ENCODE results near the gene RAP1GAP2.
"Not testable (repeated sequence)": the region's sequence is repeated elsewhere in the genome, so short reads cannot be mapped to it uniquely, and the experiment has no call there.

Gene RAP1GAP2

DNA sequence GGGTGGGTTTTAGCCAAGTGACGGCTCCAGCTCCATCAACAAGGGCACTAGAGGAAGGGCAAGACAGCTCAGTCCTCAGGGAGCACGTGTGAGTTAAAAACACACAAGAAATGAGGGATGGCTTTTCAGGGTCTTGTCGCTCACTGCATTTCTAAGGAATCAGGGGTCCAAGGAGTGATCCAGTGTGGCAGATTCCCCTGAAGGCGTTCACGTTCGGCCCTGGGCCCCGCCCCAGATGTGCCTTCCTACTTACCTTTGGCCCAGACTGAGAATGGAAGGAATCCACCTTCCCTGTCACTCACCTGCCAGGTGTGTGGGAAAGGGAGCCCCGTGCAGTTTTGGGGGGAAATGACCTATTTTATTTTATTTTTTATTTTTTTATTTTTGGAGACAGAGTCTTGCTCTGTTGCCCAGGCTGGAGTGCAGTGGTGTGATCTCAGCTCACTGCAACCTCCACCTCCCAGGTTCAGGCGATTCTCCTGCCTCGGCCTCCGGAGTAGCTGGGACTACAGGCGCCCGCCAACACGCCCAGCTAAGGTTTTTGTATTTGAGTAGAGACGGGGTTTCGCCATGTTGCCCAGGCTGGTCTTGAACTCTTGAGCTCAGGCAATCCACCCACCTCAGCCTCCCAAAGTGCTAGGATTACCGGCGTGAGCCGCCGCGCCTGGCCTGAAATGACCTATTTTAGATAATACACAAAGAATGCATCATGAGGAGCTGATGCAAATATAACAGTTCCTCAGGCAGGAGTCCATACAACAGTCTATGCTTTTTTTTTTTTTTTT, 195.3 kb downstream of the RAP1GAP2 start:
- not testable (repeated sequence) for DNase-seq (ENCODE audit: extremely low read depth in 1 of 2, low read depth in 1 of 2)

DNA sequence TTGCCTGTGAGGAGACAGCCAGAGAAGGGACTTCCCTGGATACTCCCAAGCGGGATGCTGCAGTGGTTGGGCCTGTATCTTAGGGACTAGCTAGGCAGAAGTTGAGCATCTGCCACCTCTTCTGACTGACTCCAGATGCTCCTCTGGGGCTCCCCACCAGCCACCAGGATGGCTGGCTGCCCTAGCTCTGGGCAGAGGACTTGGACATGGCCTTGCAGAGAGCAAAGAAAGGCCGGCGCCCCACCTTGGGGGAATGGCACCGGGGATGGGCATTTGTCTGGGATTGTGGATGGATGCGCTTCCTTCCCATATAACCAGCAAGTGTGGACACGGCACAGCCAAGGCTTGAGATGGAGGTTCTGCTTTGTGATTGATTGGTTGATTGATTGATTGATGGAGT, 198.2 kb downstream of the RAP1GAP2 start:
- no peak for DNase-seq (ENCODE audit: extremely low read depth in 1 of 2, low read depth in 1 of 2)

DNA sequence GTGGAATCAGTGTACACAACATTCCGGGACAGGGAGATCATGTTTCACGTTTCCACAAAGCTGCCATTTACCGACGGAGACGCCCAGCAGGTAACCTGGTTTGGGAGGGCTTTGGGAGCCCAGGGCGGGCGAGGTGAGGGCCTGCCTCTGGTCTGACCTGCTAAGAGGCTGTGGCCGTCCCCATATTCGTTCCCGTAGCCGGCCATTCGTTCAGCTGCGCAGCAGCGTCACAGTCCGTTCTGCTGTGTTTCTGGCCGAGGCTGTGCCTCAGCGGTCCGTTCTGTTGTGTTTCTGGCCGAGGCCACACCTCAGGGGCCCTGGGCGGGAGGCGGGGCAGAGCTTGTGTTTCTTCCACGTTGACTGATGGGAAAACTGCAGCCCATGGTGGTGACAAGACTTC, 199.1 kb downstream of the RAP1GAP2 start:
- DNase-seq (ENCODE audit: extremely low read depth in 1 of 2, low read depth in 1 of 2) = no peak

DNA sequence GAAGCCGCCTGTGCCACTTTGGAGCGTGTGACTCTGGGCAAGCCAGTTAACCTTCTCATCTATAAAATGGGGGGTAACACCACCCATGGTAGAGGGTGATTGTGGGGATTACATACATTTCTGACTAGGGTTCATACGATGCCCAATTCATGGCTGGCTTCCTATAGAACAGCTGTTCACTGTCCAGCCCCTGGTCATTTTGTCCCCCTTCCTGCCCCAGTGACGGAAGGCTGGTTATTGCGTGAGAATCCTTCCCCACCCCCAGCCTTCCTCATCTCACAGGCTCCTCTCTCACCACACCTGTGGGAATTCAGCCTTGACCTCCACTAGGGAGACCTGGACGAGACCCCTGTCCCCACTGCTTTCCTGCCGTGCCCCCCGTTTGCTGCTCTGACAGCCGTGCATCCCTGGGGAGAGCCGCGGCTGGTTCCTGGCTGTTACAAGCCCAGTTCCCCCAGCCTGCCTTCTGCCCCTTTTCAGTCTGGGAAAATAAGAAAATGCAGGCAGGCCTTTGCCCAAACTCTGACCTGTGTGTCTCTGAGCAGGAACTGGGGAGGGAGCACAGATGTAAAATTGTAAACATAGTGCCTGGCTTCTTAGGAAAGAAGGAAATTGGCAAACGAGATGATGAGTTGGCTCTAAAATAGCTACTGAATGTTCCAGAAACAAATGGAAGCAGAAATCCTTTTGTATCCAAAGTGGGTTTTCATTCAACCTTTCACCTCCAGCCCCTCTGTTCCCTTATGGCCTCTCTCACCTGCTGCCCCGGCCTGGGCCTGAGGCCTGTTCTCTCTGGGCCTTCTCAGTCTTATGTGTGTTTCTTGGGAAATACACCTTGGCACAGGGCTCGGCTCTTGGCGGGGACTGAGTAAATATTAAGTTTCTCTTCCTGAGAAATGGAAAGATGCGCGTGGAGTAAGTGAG, 199.9 kb downstream of the RAP1GAP2 start:
- no peak for DNase-seq (ENCODE audit: extremely low read depth in 1 of 2, low read depth in 1 of 2)

DNA sequence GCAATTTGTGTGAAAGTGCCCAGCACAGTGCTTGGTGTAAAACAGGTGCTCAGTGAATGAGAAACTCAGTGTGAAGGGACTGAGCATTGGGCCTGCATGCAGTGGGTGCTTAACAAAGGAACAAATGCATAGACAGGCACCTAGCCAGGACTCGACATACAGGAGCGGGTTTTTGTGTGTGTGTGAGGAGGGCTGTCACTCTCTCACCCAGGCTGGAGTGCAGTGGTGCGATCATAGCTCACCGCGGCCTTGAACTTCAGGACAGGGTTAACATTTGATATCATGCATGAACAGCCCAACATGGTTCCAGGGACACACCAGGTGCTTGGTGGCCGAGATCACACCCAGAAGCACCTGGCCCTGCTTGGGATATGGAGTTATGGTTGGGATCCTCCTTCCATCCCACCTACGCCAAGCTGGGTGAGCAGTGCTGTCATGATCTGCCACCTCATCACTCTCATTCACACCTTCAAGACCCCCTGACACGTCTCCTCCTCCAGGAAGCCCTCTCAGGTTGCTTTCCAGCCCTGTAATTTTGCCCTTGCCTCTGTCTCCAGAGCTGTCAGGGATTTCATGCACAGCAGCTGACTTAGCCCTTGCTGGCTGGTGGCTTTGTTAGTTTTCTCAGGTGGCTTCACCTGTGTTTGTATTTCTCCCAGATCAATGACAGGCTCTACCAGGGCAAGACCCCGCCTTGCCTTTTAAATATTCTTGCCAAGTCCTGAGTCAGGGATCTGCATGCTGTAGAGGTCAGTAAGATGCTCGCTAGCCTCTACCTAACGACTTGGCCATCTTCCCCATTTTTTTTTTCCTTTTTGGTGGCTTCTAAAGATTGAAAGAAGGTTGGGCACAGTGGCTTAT, 200.8 kb downstream of the RAP1GAP2 start:
- no peak for DNase-seq (ENCODE audit: extremely low read depth in 1 of 2, low read depth in 1 of 2)

DNA sequence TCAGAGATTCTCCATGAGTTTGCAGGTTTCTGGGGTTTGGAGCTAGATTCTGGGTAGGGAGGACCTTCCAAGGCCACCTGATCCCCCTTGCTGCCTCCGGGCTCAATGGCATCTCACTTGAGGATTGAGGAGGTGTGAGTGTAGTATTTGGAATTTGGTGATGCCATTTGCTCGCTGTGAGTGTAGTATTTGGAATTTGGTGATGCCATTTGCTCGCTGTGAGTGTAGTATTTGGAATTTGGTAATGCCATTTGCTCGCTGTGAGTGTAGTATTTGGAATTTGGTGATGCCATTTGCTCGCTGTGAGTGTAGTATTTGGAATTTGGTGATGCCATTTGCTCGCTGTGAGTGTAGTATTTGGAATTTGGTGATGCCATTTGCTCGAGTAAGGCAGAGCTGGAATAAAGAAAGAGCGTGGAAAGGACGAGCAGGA, 202.2 kb downstream of the RAP1GAP2 start:
- DNase-seq (ENCODE audit: extremely low read depth in 1 of 2, low read depth in 1 of 2) = not testable (repeated sequence)

DNA sequence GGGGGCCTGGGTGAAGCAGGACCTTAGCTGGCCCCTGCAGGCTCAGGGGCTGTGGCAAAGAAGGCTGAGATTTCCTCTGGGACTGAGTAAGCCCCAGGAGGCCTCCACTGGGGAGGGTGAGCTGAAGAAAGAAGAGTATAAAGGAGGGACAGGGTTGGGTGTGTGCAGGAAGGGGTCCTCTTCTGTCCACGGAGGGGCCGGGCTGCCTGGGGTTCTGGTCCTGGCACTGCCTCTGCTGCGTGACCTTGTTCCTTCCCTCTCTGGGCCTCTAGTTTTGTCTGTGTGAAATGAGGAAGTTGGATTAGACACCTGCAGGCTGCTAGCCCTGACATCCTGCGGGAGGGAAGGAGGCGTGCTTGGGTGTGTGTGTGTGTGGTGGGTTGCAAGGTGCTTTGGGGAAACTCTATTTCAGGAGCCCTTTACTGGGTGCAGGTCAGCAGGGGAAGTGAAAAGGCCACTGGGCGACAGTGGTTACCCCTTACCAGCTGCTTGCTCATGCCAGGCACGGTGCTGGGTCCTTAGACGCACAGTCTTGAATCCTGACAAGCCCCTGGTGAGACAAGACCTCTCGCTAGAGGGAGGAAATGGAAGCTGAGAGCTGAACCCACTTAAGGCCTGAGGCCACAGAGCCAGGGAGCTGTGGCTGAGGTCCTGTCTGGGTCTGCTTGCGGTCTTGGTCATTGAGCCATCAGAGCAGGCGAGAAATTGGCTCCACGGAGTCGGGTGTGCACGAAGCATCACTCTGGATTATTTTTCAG, 206.5 kb downstream of the RAP1GAP2 start:
- DNase-seq (ENCODE audit: extremely low read depth in 1 of 2, low read depth in 1 of 2) = no peak

DNA sequence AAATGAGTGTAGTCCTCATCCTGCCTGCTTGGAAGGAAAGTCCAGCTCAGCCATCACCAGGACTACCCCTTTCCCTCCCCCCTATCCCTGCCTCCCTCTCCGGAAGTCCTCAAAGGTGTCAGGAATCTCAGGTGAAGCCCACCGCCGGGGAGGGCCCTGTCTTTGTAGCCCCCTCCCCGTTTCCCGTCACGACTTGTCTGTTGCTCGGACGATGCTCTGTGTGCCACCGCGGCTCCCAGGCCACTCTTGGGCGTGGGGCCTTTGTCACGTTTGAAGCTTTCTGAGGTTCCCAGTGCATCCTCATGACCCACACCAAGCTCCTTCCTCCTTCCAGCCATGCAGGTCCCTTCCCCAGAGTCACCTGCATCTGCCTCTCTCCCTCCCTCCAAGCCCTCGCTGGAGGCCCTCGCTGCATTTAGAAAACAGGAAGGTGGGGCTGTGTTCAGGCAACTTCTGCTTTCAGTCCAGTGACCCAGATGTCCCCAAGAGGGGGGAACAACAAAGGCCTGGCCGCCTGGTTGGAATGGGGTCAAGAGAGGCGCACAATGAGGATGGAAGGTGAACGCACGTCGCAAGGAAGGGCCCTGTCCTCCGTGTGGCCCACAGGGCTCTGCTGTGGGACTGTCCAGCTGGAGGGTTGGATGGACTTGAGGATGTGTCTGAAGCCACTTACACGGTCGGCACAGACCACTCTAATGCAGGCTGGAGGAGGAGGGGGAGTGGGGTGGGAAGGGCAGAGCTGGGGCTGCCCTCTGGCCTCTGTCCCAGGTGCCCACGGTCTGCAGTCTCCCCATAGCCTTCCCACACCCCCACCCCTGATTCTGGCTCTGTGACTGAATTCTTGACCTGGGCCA, 207.3 kb downstream of the RAP1GAP2 start:
- no peak for DNase-seq (ENCODE audit: extremely low read depth in 1 of 2, low read depth in 1 of 2)

DNA sequence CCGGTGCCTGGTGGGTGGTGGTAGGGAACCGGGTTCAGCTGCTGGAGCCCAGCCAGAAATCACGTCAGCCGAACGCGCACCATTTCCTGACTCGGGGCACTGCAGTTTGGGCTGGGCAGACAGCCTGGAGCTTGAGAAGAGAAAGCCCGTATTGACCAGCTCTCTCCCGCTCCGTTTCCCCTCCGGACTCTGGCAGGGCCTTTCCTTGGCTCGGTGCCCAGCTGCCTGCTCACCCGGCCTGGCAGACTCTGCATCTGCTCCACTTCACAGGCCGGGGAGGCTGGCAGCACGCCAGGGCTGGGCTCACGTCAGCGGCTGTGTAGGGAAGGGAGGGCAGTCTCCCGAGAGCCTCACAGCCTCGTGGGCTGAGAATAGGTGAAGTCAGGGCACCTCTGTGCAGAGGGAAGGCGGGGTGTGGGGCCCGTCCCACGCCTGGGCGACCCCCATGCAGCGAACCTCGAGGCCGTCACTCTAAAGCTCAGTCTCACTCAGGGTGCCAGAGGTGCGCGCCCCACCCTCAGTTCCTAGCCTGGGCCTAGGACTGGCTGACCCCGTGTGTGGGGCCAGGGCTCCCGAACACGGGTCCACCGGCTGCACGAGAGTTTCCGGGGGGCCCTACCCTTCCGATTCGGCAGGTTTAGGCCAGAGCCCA, 208.0 kb downstream of the RAP1GAP2 start:
- peak; percentile 49 for DNase-seq (ENCODE audit: extremely low read depth in 1 of 2, low read depth in 1 of 2)

DNA sequence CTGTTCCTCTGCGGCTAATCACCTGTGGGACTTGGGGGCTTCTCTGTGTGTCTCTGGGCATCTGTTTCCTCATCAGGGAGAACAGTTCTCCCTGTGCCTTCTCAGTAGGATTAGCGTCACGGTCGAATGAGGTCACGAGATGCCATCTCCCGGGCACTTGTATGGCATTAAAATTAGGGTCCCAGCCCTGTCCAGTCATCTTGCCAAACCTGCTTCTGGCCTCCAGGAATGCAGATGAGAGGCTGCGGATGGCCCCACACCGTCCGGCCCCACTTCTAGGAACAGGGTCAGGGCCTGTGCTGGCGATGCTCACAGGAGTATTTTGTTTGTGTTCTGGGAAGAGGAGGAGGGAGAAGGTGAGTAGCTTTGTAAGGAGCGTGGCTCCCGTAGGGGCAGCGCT, 208.7 kb downstream of the RAP1GAP2 start:
- no peak for DNase-seq (ENCODE audit: extremely low read depth in 1 of 2, low read depth in 1 of 2)

DNA sequence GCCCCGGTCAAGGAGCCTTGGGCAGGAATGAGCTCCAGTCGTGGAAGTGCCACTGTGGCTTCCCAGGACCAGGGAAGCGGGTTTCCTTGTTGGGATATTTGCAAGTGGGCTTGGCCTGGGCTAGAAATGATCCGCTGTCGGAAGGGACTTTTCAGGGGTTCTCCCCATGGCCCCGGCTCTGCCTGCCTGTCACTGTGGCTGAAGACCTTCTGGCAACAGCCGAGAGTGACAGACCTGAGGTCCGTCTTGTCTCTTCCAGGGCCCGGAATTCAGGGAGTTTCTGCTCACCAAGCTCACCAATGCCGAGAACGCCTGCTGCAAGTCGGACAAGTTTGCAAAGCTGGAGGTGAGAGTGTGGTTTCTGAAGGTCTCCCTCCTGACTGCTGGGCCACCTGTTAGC, 209.5 kb downstream of the RAP1GAP2 start:
- DNase-seq (ENCODE audit: extremely low read depth in 1 of 2, low read depth in 1 of 2) = no peak

DNA sequence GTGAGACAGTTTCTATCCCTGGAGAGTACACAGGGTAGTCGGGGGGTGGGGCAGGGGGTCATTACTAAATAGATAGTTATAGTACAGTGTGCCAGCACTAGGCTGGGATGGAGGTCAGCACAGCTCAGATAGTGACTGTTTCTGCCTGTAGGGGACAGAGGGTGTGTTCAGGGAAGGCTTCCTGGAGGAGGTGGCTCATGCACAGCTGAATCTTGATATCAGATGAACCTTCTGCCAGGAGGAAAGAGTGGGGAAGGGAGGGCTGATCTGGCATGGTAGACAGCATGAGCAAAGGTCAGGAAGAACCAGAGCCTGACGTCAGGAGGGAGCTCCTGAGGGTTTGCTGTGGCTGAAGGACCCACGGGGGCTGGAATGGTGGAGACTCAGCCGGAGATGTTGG, 210.6 kb downstream of the RAP1GAP2 start:
- no peak for DNase-seq (ENCODE audit: extremely low read depth in 1 of 2, low read depth in 1 of 2)

DNA sequence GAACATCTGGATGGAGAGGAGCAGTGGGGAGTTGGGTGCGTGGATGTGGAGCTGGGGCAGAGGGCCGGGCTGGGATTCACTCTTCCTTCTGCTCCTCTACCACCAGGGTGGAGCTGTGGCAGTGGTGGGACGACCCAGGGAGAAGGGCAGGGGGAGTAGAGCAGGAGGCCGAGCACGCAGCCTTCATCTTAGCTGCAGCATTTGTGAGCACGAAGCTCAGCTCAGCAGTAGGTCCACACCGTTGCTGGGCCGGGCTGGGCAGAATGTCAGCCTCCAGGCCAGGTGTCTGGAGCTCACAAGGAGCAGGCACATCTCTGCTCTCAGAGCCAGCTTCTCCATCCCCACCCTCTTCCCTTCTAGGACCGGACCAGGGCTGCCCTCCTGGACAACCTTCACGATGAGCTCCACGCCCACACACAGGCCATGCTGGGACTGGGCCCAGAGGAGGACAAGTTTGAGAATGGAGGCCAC, 211.4 kb downstream of the RAP1GAP2 start:
- DNase-seq (ENCODE audit: extremely low read depth in 1 of 2, low read depth in 1 of 2) = no peak

DNA sequence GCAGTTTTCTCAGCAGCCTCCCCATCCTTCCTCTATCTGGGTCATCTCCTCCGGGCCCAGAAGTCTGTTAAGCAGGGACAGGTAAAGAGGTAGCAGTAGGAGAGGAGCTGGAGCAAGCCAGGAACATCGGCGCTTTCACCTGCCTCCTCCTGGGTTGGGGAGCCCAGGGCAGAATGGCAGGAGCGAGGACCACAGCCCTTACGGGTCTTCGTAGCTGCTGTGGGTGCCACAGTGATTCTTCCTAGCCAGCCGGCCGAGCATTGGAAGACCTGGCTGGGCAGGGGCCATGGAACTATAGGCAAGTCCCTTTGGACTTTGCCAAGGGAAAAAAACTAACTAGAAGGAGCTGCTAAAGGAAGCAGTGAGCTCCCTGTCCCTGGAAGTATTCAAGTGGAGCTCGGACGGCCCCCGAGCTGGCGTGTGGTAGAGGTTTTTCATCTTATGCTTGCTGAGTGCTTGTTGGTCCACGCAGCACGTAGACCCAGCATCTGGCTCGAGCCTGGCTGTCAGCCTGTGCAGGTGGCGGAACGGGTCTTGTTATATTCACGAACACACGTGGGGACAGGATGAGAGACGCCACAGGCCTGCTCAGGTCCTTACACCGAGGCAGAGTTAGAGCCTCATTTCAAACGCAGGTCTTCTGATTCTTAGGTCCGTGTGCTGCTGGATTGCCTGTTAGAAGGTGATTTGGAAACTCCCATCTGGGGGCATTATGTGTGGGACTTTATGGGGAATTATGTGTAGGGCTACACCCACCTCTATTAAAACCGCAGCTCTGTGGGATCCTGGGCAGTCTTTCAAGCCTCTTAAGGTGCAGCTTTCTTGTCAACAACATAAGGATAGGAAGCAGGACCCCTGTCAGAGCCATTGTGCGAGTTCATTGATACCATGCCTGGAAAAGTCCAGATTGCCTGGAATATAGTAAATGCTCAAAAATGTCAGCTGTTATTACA, 212.4 kb downstream of the RAP1GAP2 start:
- DNase-seq (ENCODE audit: extremely low read depth in 1 of 2, low read depth in 1 of 2) = no peak

DNA sequence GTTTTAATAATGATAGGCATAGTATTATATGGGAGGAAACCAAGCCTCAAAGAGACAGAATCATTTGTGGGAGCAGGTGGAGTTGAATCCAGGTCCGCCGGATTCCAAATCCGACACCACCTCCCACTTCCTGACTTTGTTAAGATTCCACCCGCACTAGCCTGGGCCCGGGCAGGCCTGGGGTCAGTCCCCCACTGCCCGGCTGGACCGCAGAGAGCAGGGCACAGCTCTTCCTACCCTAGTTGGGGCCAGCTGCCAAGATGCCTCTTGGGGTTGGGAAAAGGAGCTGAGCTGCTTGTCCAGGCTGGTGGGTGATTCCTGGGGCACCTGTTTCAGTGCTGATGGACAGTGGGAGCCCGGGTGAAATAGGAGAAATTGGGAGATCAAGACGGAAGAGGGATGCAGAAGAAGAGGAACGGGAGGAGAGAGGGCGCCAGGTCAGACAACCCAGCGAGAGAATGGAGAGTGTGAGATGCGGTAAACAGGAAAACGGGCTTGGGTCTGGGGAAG, 213.2 kb downstream of the RAP1GAP2 start:
- no peak for DNase-seq (ENCODE audit: extremely low read depth in 1 of 2, low read depth in 1 of 2)

DNA sequence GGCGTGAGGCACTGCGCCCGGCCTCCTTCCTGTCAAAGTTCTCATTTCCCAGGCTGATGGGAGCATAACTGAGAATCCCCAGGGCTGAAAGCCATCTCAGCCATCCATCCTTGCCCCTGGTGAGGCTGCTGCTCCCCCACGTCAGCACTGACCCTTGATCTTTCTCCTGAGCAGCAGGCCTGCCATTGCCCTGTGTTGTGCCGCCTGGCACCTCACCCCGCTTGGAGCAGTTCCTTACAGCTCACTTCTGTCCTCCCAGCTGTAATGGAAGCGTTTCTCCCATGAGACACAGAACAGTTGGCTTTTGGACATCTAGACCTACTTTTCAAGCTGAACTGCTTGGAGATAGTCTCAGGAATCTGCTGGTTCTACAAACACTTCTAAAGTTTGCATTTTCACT, 215.7 kb downstream of the RAP1GAP2 start:
- DNase-seq (ENCODE audit: extremely low read depth in 1 of 2, low read depth in 1 of 2) = no peak

DNA sequence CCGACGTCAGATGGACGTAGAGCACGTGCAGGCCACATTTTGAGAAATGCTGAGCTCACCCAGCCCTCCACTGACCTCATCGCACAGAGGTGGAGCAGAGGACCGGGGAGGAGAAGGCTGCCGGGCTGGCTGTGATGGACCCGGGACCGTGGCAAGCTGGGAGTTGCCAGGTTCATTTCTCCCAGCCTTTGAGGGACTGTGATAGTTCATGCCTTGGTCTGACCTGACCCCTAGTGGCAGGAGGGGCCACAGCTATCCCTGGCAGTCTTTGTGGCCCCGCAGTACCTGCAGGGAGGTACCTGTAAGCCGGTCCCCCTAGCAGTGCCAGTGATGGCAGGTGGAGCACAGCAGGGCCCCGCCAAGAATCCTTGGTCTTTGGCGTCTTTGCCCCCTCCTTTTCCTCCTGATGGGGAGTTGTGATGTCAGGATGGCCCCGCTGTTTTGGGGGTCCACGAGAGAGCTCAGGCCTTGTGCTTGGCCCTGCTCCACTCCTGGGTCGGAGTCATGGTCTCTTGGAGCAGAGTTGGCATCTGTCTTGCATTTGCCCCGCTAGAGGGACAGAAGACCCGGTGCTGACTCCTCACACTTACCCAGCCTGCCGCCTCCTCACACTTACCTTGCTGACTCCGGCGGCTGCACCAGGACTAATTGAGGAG, 216.8 kb downstream of the RAP1GAP2 start:
- DNase-seq (ENCODE audit: extremely low read depth in 1 of 2, low read depth in 1 of 2) = peak; percentile 9 to 34

All from activated CD8-positive, alpha-beta memory T cell treated with anti-CD3 and anti-CD28 coated beads for 1 hour (primary cell).